ENCODE measurements around the gene ADGRV1.

ADGRV1 gene

GRCh38 chr5:91028499-91028956, 469.9 kb downstream of the ADGRV1 start:
- H3K4me3 ChIP-seq (ENCODE audit: low read depth, low read length), result no peak overlapping the region
- no peak for DNase-seq (ENCODE audit: low read depth)

DNA sequence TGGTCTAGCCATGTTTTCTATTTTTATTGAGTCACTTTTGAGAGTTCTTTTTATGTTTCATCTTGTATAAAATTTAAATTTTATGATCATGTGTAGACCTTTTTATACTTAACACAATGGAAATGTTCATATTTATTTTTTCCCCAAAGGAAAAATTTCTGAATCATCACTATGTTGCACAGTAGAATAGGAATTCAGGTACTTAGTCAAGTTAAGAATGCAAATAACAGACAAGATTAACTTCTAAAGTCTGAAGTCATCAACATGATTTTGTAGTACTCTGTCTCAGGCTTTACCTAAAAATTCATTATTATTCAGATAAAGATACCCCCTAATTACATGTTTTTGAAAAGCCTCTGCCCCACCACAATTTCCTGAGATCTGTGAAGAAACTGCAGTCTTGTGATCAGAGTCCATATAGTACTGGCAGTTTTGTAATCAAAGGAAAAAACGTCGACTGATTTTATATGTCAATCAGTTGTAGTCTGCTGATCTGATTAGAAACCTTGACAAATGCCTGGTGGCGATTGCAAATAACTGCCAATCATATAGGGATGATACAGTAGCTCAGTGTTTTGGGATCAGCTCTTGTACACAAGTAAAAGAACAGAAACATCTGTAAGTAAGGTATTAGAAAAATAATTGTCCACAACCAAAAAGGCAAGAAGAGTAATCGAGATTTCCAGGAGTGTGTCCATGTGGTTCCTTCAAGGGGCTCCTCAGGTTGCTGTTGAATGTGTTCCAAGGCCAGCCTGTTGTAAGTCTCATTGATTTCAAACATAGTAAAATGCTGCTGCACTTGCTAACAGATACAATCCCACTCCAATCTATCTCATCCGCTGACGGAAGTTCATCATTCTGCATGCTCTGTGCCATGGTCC, 472.2 kb downstream of the ADGRV1 start:
- no peak for DNase-seq (ENCODE audit: low read depth)
- no peak overlapping the region for H3K4me3 ChIP-seq (ENCODE audit: low read depth, low read length)
- no peak for TF ChIP-seq POLR2A (IDR thresholded peaks at IDR 0.05; ENCODE audit: extremely low read depth, insufficient read length)
- TF ChIP-seq, protein P1, sequence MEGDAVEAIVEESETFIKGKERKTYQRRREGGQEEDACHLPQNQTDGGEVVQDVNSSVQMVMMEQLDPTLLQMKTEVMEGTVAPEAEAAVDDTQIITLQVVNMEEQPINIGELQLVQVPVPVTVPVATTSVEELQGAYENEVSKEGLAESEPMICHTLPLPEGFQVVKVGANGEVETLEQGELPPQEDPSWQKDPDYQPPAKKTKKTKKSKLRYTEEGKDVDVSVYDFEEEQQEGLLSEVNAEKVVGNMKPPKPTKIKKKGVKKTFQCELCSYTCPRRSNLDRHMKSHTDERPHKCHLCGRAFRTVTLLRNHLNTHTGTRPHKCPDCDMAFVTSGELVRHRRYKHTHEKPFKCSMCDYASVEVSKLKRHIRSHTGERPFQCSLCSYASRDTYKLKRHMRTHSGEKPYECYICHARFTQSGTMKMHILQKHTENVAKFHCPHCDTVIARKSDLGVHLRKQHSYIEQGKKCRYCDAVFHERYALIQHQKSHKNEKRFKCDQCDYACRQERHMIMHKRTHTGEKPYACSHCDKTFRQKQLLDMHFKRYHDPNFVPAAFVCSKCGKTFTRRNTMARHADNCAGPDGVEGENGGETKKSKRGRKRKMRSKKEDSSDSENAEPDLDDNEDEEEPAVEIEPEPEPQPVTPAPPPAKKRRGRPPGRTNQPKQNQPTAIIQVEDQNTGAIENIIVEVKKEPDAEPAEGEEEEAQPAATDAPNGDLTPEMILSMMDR (IDR thresholded peaks at IDR 0.05; ENCODE audit: low read depth, low read length), result no peak
- TF ChIP-seq MYC (IDR thresholded peaks at IDR 0.05; ENCODE audit: low read depth, low read length), result no peak
- no peak for TF ChIP-seq MAX (IDR thresholded peaks at IDR 0.05; ENCODE audit: low read depth, low read length)

More at GRCh38 chr5:91028499-91028956, 469.9 kb downstream of the ADGRV1 start:
- TF ChIP-seq, protein P1 (IDR thresholded peaks at IDR 0.05; ENCODE audit: low read depth, low read length), result no peak
- no peak for TF ChIP-seq MYC (IDR thresholded peaks at IDR 0.05; ENCODE audit: low read depth, low read length)
- no peak for TF ChIP-seq POLR2A (IDR thresholded peaks at IDR 0.05; ENCODE audit: extremely low read depth, insufficient read length)
- no peak for TF ChIP-seq MAX (IDR thresholded peaks at IDR 0.05; ENCODE audit: low read depth, low read length)

DNA sequence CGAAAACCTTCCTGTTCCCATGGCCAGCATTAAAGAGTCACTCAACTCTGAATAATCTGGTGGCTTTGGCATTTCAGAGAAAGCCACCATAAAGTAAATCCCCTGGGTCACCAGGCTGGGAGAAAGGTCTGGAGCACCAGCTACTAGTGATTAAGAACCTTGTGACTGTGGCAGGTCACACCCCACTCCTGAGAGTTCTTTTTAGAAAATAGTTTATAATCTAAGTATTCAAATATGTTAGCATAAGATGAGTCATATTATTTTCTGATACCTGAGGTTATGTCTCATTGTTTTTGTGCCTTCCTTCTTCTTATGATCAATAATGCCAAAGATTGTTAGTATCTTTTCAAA, 472.8 kb downstream of the ADGRV1 start:
- no peak overlapping the region for H3K4me3 ChIP-seq (ENCODE audit: low read depth, low read length)
- DNase-seq (ENCODE audit: low read depth), result no peak
- TF ChIP-seq, protein P1 (IDR thresholded peaks at IDR 0.05; ENCODE audit: low read depth, low read length), result no peak
- TF ChIP-seq MYC (IDR thresholded peaks at IDR 0.05; ENCODE audit: low read depth, low read length) (no peak), MAX (IDR thresholded peaks at IDR 0.05; ENCODE audit: low read depth, low read length) (no peak), POLR2A (IDR thresholded peaks at IDR 0.05; ENCODE audit: extremely low read depth, insufficient read length) (no peak)

- DNase-seq (ENCODE audit: low read depth), result no peak
- TF ChIP-seq, protein P1 (IDR thresholded peaks at IDR 0.05; ENCODE audit: low read depth, low read length), result no peak
- TF ChIP-seq POLR2A (IDR thresholded peaks at IDR 0.05; ENCODE audit: extremely low read depth, insufficient read length), result no peak
- TF ChIP-seq MAX (IDR thresholded peaks at IDR 0.05; ENCODE audit: low read depth, low read length), result no peak
- TF ChIP-seq MYC (IDR thresholded peaks at IDR 0.05; ENCODE audit: low read depth, low read length), result no peak
- H3K4me3 ChIP-seq (ENCODE audit: low read depth, low read length), result no peak overlapping the region
Measured at GRCh38 chr5:91032125-91032524, 473.5 kb downstream of the ADGRV1 start.

- no peak for DNase-seq (ENCODE audit: low read depth)
- no peak for TF ChIP-seq MYC (IDR thresholded peaks at IDR 0.05; ENCODE audit: low read depth, low read length)
- TF ChIP-seq, protein P1 (IDR thresholded peaks at IDR 0.05; ENCODE audit: low read depth, low read length), result no peak
- no peak for TF ChIP-seq POLR2A (IDR thresholded peaks at IDR 0.05; ENCODE audit: extremely low read depth, insufficient read length)
- TF ChIP-seq MAX (IDR thresholded peaks at IDR 0.05; ENCODE audit: low read depth, low read length), result no peak
- H3K4me3 ChIP-seq (ENCODE audit: low read depth, low read length), result no peak overlapping the region
Measured at GRCh38 chr5:91033370-91033769, 474.8 kb downstream of the ADGRV1 start.

All from NB4 (cell line).